Hepatocyte (in vitro differentiated cells): ENCODE measurements around the gene CENPP. TPM values are rescaled to one million over a fixed set of nuclear protein-coding genes. Genes with fewer than 3 reads are reported as not detected.

Source experiments
- DNase-seq: peaks from one replicate; pipeline ENCODE4 v3.0.0-alpha.2; 2016; ENCODE audit warnings: low spot score
- H2AFZ ChIP-seq: fragments of 200-600 bp; sonication (generic); 2 replicates; pipeline ENCODE4 v1.6.0; 2016; ENCODE audit warnings: antibody characterized with exemption, mild to moderate bottlenecking
- H3K27ac ChIP-seq: fragments of 200-600 bp; sonication (generic); 2 replicates; pipeline ENCODE4 v1.5.1; 2016; ENCODE audit warnings: mild to moderate bottlenecking
- H3K27me3 ChIP-seq: fragments of 200-600 bp; sonication (generic); 2 replicates; pipeline ENCODE4 v1.6.1; 2016
- H3K36me3 ChIP-seq: fragments of 200-600 bp; sonication (generic); replicated peaks from 2 replicates; pipeline ENCODE4 v1.5.1; 2016; ENCODE audit warnings: low read depth; ENCODE audit not compliant: insufficient read depth
- H3K4me1 ChIP-seq: fragments of 200-600 bp; sonication (generic); 2 replicates; pipeline ENCODE4 v1.5.1; 2016; ENCODE audit warnings: mild to moderate bottlenecking, moderate library complexity; ENCODE audit not compliant: insufficient read depth
- H3K4me2 ChIP-seq: fragments of 200-600 bp; sonication (generic); 2 replicates; pipeline ENCODE4 v1.6.0; 2016
- H3K4me3 ChIP-seq: fragments of 200-600 bp; sonication (generic); 2 replicates; pipeline ENCODE4 v1.5.1; 2016; ENCODE audit warnings: mild to moderate bottlenecking
- H3K79me2 ChIP-seq: fragments of 200-600 bp; sonication (generic); 2 replicates; pipeline ENCODE4 v1.6.0; 2017; ENCODE audit warnings: mild to moderate bottlenecking
- H3K9me2 ChIP-seq: fragments of 200-600 bp; sonication (generic); replicated peaks from 2 replicates; pipeline ENCODE4 v1.6.0; 2017; ENCODE audit warnings: mild to moderate bottlenecking; ENCODE audit not compliant: insufficient read depth
- H3K9me3 ChIP-seq: fragments of 200-600 bp; sonication (generic); 2 replicates; pipeline ENCODE4 v1.5.1; 2016; ENCODE audit warnings: low read depth, mild to moderate bottlenecking
- H4K20me1 ChIP-seq: fragments of 200-600 bp; sonication (generic); 2 replicates; pipeline ENCODE4 v1.6.0; 2016; ENCODE audit warnings: mild to moderate bottlenecking; ENCODE audit not compliant: insufficient read depth, poor library complexity, severe bottlenecking
- CTCF ChIP-seq: fragments of 200-600 bp; sonication (generic); IDR thresholded peaks from 2 replicates; pipeline ENCODE4 v1.5.1; 2016; ENCODE audit warnings: antibody characterized with exemption, mild to moderate bottlenecking; ENCODE audit not compliant: poor library complexity
- EZH2 ChIP-seq: fragments of 200-600 bp; sonication (generic); IDR thresholded peaks from 2 replicates; pipeline ENCODE4 v1.6.1; 2016; ENCODE audit warnings: antibody characterized with exemption, mild to moderate bottlenecking, borderline replicate concordance
- EZH2phosphoT487 ChIP-seq: fragments of 200-600 bp; sonication (generic); IDR thresholded peaks from one replicate; pipeline ENCODE4 v1.6.1; 2018; ENCODE audit warnings: antibody characterized with exemption, mild to moderate bottlenecking, low read depth, moderate library complexity; ENCODE audit not compliant: unreplicated experiment, severe bottlenecking
- WGBS: methylation state at CpG from one replicate; pipeline ENCODE4 v1.1.6; 2016; ENCODE audit warnings: low lambda C conversion rate; ENCODE audit errors: missing lambda C conversion rate; 5-methylcytosine and 5-hydroxymethylcytosine counted together
- polyA plus RNA-seq: library from polyadenylated mRNA; unstranded; fragments of >200 nt; fragmentation: Nextera tagmentation; extraction: Ambion mirVana; gene quantifications from 2 replicates; pipeline ENCODE4 v1.2.1, GENCODE V29; 2016
- total RNA-seq: library from RNA; depleted of rRNA; stranded (reverse); fragments of >200 nt; gene quantifications from 2 replicates; pipeline ENCODE4 v1.2.3, GENCODE V29; 2014

CENPP gene
- total and polyA plus RNA-seq, 2 experiments from 2014 or later: 5.1 to 5.9 TPM

GRCh38 chr9:92616199-92616641, 290.5 kb downstream of the CENPP start:
- 78% methylated on average over 11 of the region's 11 CpGs for WGBS
- DNase-seq: no peak
- Histone ChIP-seq H3K9me3 (no peaks in the 10 kb centered on the region), H3K27me3 (no peaks in the 10 kb centered on the region), H3K9me2 (no peaks in the 10 kb centered on the region), H2AFZ (no peak overlapping the region), H3K4me3 (no peak overlapping the region), H3K4me1 (peaks cover 7% of the 10 kb centered on the region), H3K79me2 (no peaks in the 10 kb centered on the region), H3K4me2 (no peak overlapping the region), H3K27ac (peak overlapping the region; percentile 58), H3K36me3 (no peaks in the 10 kb centered on the region), H4K20me1 (no peaks in the 10 kb centered on the region)
- TF ChIP-seq EZH2phosphoT487: no peak
- TF ChIP-seq EZH2: no peak

- no peak overlapping the region for H3K4me2 ChIP-seq
- no peaks in the 10 kb centered on the region for H3K9me2 ChIP-seq
- no peaks in the 10 kb centered on the region for H3K27me3 ChIP-seq
- no peaks in the 10 kb centered on the region for H3K9me3 ChIP-seq
- DNase-seq: no peak
- 75% methylated on average over 11 of the region's 11 CpGs for WGBS
- peak overlapping the region; percentile 58 for H3K27ac ChIP-seq
- no peaks in the 10 kb centered on the region for H4K20me1 ChIP-seq
- H3K79me2 ChIP-seq: no peaks in the 10 kb centered on the region
- TF ChIP-seq EZH2 (no peak), EZH2phosphoT487 (no peak), CTCF (no peak)
- no peak overlapping the region for H3K4me3 ChIP-seq
- no peaks in the 10 kb centered on the region for H3K36me3 ChIP-seq
- H3K4me1 ChIP-seq: peaks cover 7% of the 10 kb centered on the region
- H2AFZ ChIP-seq: no peak overlapping the region
Measured at GRCh38 chr9:92616655-92617111, 290.9 kb downstream of the CENPP start.

GRCh38 chr9:92617195-92617813, 291.6 kb downstream of the CENPP start:
- H3K27me3 ChIP-seq: no peaks in the 10 kb centered on the region

More at GRCh38 chr9:92617195-92617813, 291.6 kb downstream of the CENPP start:
- Histone ChIP-seq H3K4me2 (no peak overlapping the region), H2AFZ (no peak overlapping the region), H3K9me3 (no peaks in the 10 kb centered on the region), H3K27ac (peak overlapping the region; percentile 58), H4K20me1 (no peaks in the 10 kb centered on the region), H3K36me3 (no peaks in the 10 kb centered on the region), H3K79me2 (no peaks in the 10 kb centered on the region), H3K4me1 (peaks cover 7% of the 10 kb centered on the region), H3K4me3 (no peak overlapping the region), H3K9me2 (no peaks in the 10 kb centered on the region)
- no peak for DNase-seq
- TF ChIP-seq EZH2 (no peak), CTCF (no peak), EZH2phosphoT487 (no peak)
- 96% methylated on average over 11 of the region's 11 CpGs for WGBS
